ENCODE data around the gene ATP5PO. TPM values are rescaled to one million over a fixed set of nuclear protein-coding genes. Genes with fewer than 3 reads are reported as not detected.

Gene ATP5PO
- total and polyA plus RNA-seq, 3 donors from 2014 or later = 127 to 279 (median 136) TPM

GRCh38 chr21:33917421-33917820, 1.8 kb upstream of the ATP5PO start:
- 84 to 89% methylated on average over 4 of the region's 4 CpGs for WGBS, 2 donors
- H3K27ac ChIP-seq = no peak overlapping the region
- intact Hi-C loops (cut with DNase I; ENCODE audit: low total_unique reads) = no loop called here
- no peak for DNase-seq
- H3K4me1 ChIP-seq = peaks cover 6% of the 10 kb centered on the region
- no peaks in the 10 kb centered on the region for H3K9me3 ChIP-seq
- no peaks in the 10 kb centered on the region for H3K36me3 ChIP-seq (ENCODE audit: low read depth, missing control alignments)
- no peaks in the 10 kb centered on the region for H3K27me3 ChIP-seq
- H3K4me3 ChIP-seq = no peak overlapping the region
- TF ChIP-seq POLR2A (IDR thresholded peaks at IDR 0.05) (no peak), CTCF (IDR thresholded peaks at IDR 0.05) (no peak)

GRCh38 chr21:33916200-33916567, 580 bp upstream of the ATP5PO start:
- WGBS, 2 donors = 43 to 46% methylated on average over 5 of the region's 5 CpGs
- peak overlapping the region in 1 of 2 donors; percentile 87 for H3K27ac ChIP-seq
- intact Hi-C loops (cut with DNase I; ENCODE audit: low total_unique reads) = no loop called here
- DNase-seq = no peak
- H3K4me3 ChIP-seq = peak overlapping the region; percentile 79 to 98
- no peaks in the 10 kb centered on the region for H3K27me3 ChIP-seq
- H3K36me3 ChIP-seq (ENCODE audit: low read depth, missing control alignments) = no peaks in the 10 kb centered on the region
- H3K4me1 ChIP-seq = peaks cover 6% of the 10 kb centered on the region
- TF ChIP-seq POLR2A (IDR thresholded peaks at IDR 0.05) (no peak), CTCF (IDR thresholded peaks at IDR 0.05) (no peak)
- no peaks in the 10 kb centered on the region for H3K9me3 ChIP-seq

- Histone ChIP-seq H3K9me3 (no peaks in the 10 kb centered on the region), H3K36me3 (ENCODE audit: low read depth, missing control alignments) (no peaks in the 10 kb centered on the region), H3K4me3 (no peak overlapping the region), H3K27ac (no peak overlapping the region), H3K27me3 (no peaks in the 10 kb centered on the region), H3K4me1 (peaks cover 6% of the 10 kb centered on the region)
- WGBS, 2 donors = 76 to 87% methylated on average over 5 of the region's 5 CpGs
- intact Hi-C loops (cut with DNase I; ENCODE audit: low total_unique reads) = no loop called here
- DNase-seq = no peak
- no peak for TF ChIP-seq POLR2A (IDR thresholded peaks at IDR 0.05)
- TF ChIP-seq CTCF (IDR thresholded peaks at IDR 0.05) = no peak
Measured at GRCh38 chr21:33914188-33914587, 1.4 kb downstream of the ATP5PO start.

GRCh38 chr21:33909756-33910155, 5.8 kb downstream of the ATP5PO start:
- peaks cover 4% of the 10 kb centered on the region for H3K4me1 ChIP-seq
- no peak for DNase-seq
- WGBS, 2 donors = 81 to 89% methylated on average over 6 of the region's 6 CpGs
- TF ChIP-seq POLR2A (IDR thresholded peaks at IDR 0.05) (no peak), CTCF (IDR thresholded peaks at IDR 0.05) (no peak)
- intact Hi-C loops (cut with DNase I; ENCODE audit: low total_unique reads) = no loop called here
- H3K4me3 ChIP-seq = no peak overlapping the region
- H3K27ac ChIP-seq = no peak overlapping the region
- H3K36me3 ChIP-seq (ENCODE audit: low read depth, missing control alignments) = no peaks in the 10 kb centered on the region
- no peaks in the 10 kb centered on the region for H3K9me3 ChIP-seq
- no peaks in the 10 kb centered on the region for H3K27me3 ChIP-seq

GRCh38 chr21:33908760-33909159, 6.8 kb downstream of the ATP5PO start:
- Histone ChIP-seq H3K36me3 (ENCODE audit: low read depth, missing control alignments) (no peaks in the 10 kb centered on the region), H3K4me3 (no peak overlapping the region), H3K27ac (no peak overlapping the region), H3K9me3 (no peaks in the 10 kb centered on the region), H3K27me3 (no peaks in the 10 kb centered on the region), H3K4me1 (peaks cover 8% of the 10 kb centered on the region)
- no peak for DNase-seq
- WGBS, 2 donors = 82% methylated on average over 6 of the region's 6 CpGs
- intact Hi-C loops (cut with DNase I; ENCODE audit: low total_unique reads) = no loop called here
- TF ChIP-seq POLR2A (IDR thresholded peaks at IDR 0.05) = no peak
- TF ChIP-seq CTCF (IDR thresholded peaks at IDR 0.05) = no peak
